K562 (cell line): ENCODE results near the gene GNRHR. TPM values are rescaled to one million over a fixed set of nuclear protein-coding genes. Genes with fewer than 3 reads are reported as not detected.

ENCODE experiments used
- ARHGAP35 ChIP-seq: fragments of 450-650 bp; IDR thresholded peaks from 2 replicates; pipeline ENCODE4 v1.6.1; 2018; ENCODE audit not compliant: partially characterized antibody
- CREBBP ChIP-seq: IDR thresholded peaks from one replicate; pipeline ENCODE4 v1.6.1; 2012; ENCODE audit warnings: low read depth, mild to moderate bottlenecking, control low read depth, inconsistent platforms, low read length
- E2F5 ChIP-seq: sonication (generic); formaldehyde crosslinking; IDR thresholded peaks from 2 replicates; pipeline ENCODE4 v1.8.0; 2022; ENCODE audit warnings: mild to moderate bottlenecking, missing genetic modification reagents
- GABPB1 ChIP-seq: sonication (generic); formaldehyde crosslinking; IDR thresholded peaks from 2 replicates; pipeline ENCODE4 v1.8.0; 2022; ENCODE audit warnings: mild to moderate bottlenecking, missing genetic modification reagents
- HNRNPL ChIP-seq: fragments of 200-400 bp; formaldehyde crosslinking; IDR thresholded peaks from 2 replicates; pipeline ENCODE4 v1.6.1; 2017; ENCODE audit warnings: low read depth, mild to moderate bottlenecking, low read length
- KLF10 ChIP-seq: fragments of 250-450 bp; sonication (Bioruptor Pico); IDR thresholded peaks from 2 replicates; pipeline ENCODE4 v1.6.1; 2021; ENCODE audit warnings: matching md5 sums
- MAFF ChIP-seq: IDR thresholded peaks from 2 replicates; pipeline ENCODE4 v1.6.1; 2012; ENCODE audit warnings: low read length, improper control_type of control experiment
- MTF1 ChIP-seq: fragments of 250-450 bp; sonication (Bioruptor Pico); IDR thresholded peaks from 2 replicates; pipeline ENCODE4 v1.9.0; 2021; ENCODE audit warnings: moderate library complexity, mild to moderate bottlenecking, inconsistent platforms, borderline replicate concordance
- MYC ChIP-seq, 2 experiments: fragments of 250-450 bp in 1 of 2; sonication (Bioruptor Pico) in 1 of 2; IDR thresholded peaks; 2 replicates each; pipeline versions ENCODE4 v1.5.1 to v1.6.1; 2012 to 2021; ENCODE audit warnings: low read depth in 2 of 2, borderline replicate concordance in 1 of 2, improper control_type of control experiment in 1 of 2, low read length in 1 of 2, mild to moderate bottlenecking in 1 of 2, moderate library complexity in 1 of 2
- NFATC3 ChIP-seq: fragments of 450-650 bp; IDR thresholded peaks from 2 replicates; pipeline ENCODE4 v1.6.1; 2017; ENCODE audit warnings: mild to moderate bottlenecking
- POLR2G ChIP-seq: fragments of 200-400 bp; formaldehyde crosslinking; IDR thresholded peaks from 2 replicates; pipeline ENCODE4 v1.6.1; 2017; ENCODE audit warnings: low read depth, mild to moderate bottlenecking, antibody characterized with exemption, low read length, moderate library complexity
- PREB ChIP-seq: sonication (generic); formaldehyde crosslinking; IDR thresholded peaks from 2 replicates; pipeline ENCODE4 v1.8.1; 2023; ENCODE audit warnings: mild to moderate bottlenecking, missing genetic modification reagents
- PTTG1 ChIP-seq: fragments of 450-650 bp; IDR thresholded peaks from 2 replicates; pipeline ENCODE4 v1.6.1; 2016; ENCODE audit warnings: low read depth, mild to moderate bottlenecking, missing genetic modification characterization, missing compliant biosample characterization
- PURB ChIP-seq: sonication (generic); formaldehyde crosslinking; IDR thresholded peaks from 2 replicates; pipeline ENCODE4 v1.9.0; 2021; ENCODE audit warnings: low read depth, mild to moderate bottlenecking, missing genetic modification reagents
- RUNX1 ChIP-seq: sonication (generic); IDR thresholded peaks from 2 replicates; pipeline ENCODE4 v1.6.1; 2016; ENCODE audit warnings: antibody characterized with exemption, low read depth
- SETDB1 ChIP-seq: IDR thresholded peaks from one replicate; pipeline ENCODE4 v1.6.1; 2012; ENCODE audit warnings: low read length, control low read depth, inconsistent platforms
- SIRT6 ChIP-seq: IDR thresholded peaks from one replicate; pipeline ENCODE4 v1.6.1; 2012; ENCODE audit warnings: low read depth, mild to moderate bottlenecking, control low read depth, inconsistent platforms, low read length, moderate library complexity
- SMARCA4 ChIP-seq: fragments of 450-650 bp; IDR thresholded peaks from 2 replicates; pipeline ENCODE4 v1.6.1; 2016
- SRSF7 ChIP-seq: fragments of 200-400 bp; formaldehyde crosslinking; optimal IDR thresholded peaks from 2 replicates; pipeline ENCODE3; 2017; ENCODE audit warnings: mild to moderate bottlenecking, low read depth, low read length
- ZBTB5 ChIP-seq: fragments of 450-650 bp; IDR thresholded peaks from 2 replicates; pipeline ENCODE4 v1.6.1; 2017; ENCODE audit warnings: antibody characterized with exemption
- ZFPM2 ChIP-seq: fragments of 250-450 bp; sonication (Bioruptor Pico); IDR thresholded peaks from 2 replicates; pipeline ENCODE4 v1.5.1; 2022; ENCODE audit warnings: mild to moderate bottlenecking
- ZHX1 ChIP-seq: fragments of 150-350 bp; conservative IDR thresholded peaks from 2 replicates; pipeline ENCODE4 v1.6.1; 2014; ENCODE audit warnings: low read length
- ZNF263 ChIP-seq: sonication (generic); formaldehyde crosslinking; IDR thresholded peaks from 2 replicates; pipeline ENCODE4 v1.8.0; 2022; ENCODE audit warnings: mild to moderate bottlenecking, missing genetic modification reagents, borderline replicate concordance
- ZNF511 ChIP-seq: sonication (generic); formaldehyde crosslinking; IDR thresholded peaks from 2 replicates; pipeline ENCODE4 v1.8.0; 2022; ENCODE audit warnings: mild to moderate bottlenecking, missing genetic modification reagents
- polyA plus RNA-seq, 8 experiments: library from polyadenylated mRNA; depleted of rRNA in 4 of 8; stranded (reverse) in 5 of 8; unstranded in 3 of 8; fragments of >200 nt; fragmentation: Nextera tagmentation in 2 of 8; fragmentation: Illumina TruSeq in 1 of 8; extraction: Ambion mirVana in 2 of 8; extraction: Trizol in 1 of 8; gene quantifications; 2 replicates each; pipeline versions ENCODE4 v1.2.1 to v1.2.3, GENCODE V29; 2011 to 2014; ENCODE audit warnings: inconsistent platforms in 1 of 8, missing spikeins in 1 of 8
- total RNA-seq, 7 experiments: library from RNA; depleted of rRNA in 6 of 7; stranded (reverse); fragments of >200 nt in 6 of 7; fragmentation: Illumina TruSeq in 2 of 7; extraction: Trizol in 2 of 7; gene quantifications; 2 replicates each; pipeline versions ENCODE4 v1.2.1 to v1.2.3, GENCODE V29; 2011 to 2021; ENCODE audit warnings: low replicate concordance in 1 of 7

GNRHR gene
- total and polyA plus RNA-seq, 9 of the 15 experiments (the other 6 are each of a cell fraction or from before 2014, with no cell fraction given) = 0.06 to 0.13 TPM; not detected in 7

GRCh38 chr4:67702166-67702565 lies 52.0 kb downstream of the GNRHR start (continued):
- TF ChIP-seq POLR2G (no peak), PURB (CRISPR knock-in tag) (no peak), SMARCA4 (no peak), NFATC3 (no peak), E2F5 (CRISPR knock-in tag) (no peak), SETDB1 (no peak), KLF10 (no peak), ZFPM2 (CRISPR knock-in tag) (0 out of 2 replicates have a peak, but pooled peaks have one; percentile 61), MYC (IDR thresholded peaks at IDR 0.05; ENCODE audit: low read depth, low read length) (no peak), MYC (CRISPR knock-in tag; IDR thresholded peaks at IDR 0.05; ENCODE audit: borderline replicate concordance, low read depth) (peak; percentile 61; the same call in 1 of the 2 replicates), ZBTB5 (no peak), PREB (no peak), RUNX1 (no peak), SRSF7 (no peak), PTTG1 (tag) (peak; percentile 74), MAFF (no peak), MTF1 (CRISPR knock-in tag) (peak; percentile 29; the same call in 1 of the 2 replicates), SIRT6 (no peak), ZNF511 (CRISPR knock-in tag) (no peak), HNRNPL (no peak), ZHX1 (no peak), ARHGAP35 (no peak), ZNF263 (no peak), CREBBP (no peak), GABPB1 (no peak)
